Cardiac fibroblast (primary cell): ENCODE data around the gene ATP23.

Experiments
- DNase-seq, 2 donors: peaks; one replicate each; pipeline versions ENCODE4 v3.0.0 to v3.0.0-alpha.2; 2010; ENCODE audit warnings: low read depth in 2 of 2
- H3K4me3 ChIP-seq, 2 donors: replicated peaks in 1 of 2; 1 replicate in 1 of 2; 2 replicates in 1 of 2; pipeline ENCODE4 v1.5.1; 2011; ENCODE audit warnings: low read depth in 2 of 2, low read length in 2 of 2, mild to moderate bottlenecking in 2 of 2, moderate library complexity in 1 of 2
- TF ChIP-seq, protein P1 (sequence below): IDR thresholded peaks from one replicate; pipeline ENCODE4 v1.5.1; 2011; ENCODE audit warnings: low read depth, mild to moderate bottlenecking, low read length, inconsistent platforms

Gene ATP23

GRCh38 chr12:57904426-57904825 lies 36.9 kb upstream of the ATP23 start:
- TF ChIP-seq, protein P1, sequence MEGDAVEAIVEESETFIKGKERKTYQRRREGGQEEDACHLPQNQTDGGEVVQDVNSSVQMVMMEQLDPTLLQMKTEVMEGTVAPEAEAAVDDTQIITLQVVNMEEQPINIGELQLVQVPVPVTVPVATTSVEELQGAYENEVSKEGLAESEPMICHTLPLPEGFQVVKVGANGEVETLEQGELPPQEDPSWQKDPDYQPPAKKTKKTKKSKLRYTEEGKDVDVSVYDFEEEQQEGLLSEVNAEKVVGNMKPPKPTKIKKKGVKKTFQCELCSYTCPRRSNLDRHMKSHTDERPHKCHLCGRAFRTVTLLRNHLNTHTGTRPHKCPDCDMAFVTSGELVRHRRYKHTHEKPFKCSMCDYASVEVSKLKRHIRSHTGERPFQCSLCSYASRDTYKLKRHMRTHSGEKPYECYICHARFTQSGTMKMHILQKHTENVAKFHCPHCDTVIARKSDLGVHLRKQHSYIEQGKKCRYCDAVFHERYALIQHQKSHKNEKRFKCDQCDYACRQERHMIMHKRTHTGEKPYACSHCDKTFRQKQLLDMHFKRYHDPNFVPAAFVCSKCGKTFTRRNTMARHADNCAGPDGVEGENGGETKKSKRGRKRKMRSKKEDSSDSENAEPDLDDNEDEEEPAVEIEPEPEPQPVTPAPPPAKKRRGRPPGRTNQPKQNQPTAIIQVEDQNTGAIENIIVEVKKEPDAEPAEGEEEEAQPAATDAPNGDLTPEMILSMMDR = no peak
- DNase-seq = no peak

GRCh38 chr12:57904848-57905811 lies 36.2 kb upstream of the ATP23 start:
- TF ChIP-seq, protein P1 = peak; percentile 100
- H3K4me3 ChIP-seq = no peak overlapping the region
- peak; percentile 92 for DNase-seq

More at GRCh38 chr12:57904426-57904825, 36.9 kb upstream of the ATP23 start:
- H3K4me3 ChIP-seq = no peak overlapping the region

- TF ChIP-seq, protein P1 = no peak
- H3K4me3 ChIP-seq = no peak overlapping the region
- no peak for DNase-seq
These were observed 35.4 kb upstream of the ATP23 start for GRCh38 chr12:57905812-57906475.

DNA sequence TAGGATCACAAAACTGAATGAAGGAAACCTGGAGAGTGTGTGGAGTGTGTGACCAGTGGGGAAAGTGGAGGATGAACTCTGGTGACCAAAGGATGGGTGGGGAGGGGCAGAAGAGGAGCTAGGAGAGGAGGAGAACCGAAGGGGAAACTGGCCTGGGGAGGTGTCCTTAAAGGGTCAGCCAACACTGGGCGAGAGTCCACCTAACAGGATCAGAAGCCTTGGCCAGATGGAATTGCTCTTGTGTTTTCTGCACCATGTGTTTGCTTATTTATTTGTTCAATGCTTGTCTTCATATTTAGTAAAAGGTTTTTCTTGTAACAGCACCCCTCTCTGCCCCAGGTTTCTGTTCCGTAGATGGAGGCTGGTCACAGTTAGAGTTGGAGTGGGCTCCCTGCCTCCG lies 34.5 kb upstream of the ATP23 start:
- TF ChIP-seq, protein P1 = no peak
- peak in 1 of 2 donors; percentile 5 for DNase-seq
- H3K4me3 ChIP-seq = no peak overlapping the region

DNA sequence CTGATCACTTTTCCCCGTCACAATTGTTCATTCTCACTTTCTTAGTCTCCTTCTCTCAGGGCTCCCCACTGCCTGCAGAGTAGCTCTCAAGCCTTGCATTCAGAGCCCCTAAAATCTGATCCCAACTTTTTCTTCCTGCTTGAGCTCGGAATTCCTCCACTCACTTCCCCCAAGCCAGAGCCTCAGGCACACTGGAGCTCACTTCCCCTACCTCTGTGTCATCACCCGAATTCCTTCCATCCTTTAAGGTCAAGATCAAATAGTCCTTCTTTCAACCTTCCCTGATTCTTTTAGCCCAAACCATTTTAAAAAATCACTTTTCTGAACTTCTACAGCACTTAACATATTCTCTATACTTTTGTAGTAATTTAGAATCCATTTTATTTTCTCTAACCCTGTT lies 34.1 kb upstream of the ATP23 start:
- TF ChIP-seq, protein P1 = no peak
- no peak for DNase-seq
- no peak overlapping the region for H3K4me3 ChIP-seq

DNA sequence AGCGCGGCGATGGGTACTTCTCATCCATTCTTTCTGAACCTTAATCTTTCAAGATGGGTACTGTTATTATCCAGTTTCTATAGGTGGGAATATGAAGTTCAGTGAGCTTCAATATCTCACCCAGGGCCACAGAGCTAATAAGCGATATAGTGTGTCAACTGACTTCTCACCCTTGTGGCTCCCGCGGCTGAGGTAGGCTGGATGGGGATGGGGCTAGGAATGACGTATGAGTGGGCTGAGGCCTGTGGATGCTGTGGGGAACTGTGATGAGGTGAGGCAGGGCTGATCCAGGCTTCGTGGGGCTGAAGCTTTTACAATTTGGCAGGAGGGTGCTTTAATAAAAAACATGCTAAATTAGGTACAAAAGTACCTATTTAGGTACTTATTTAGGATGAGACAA lies 32.9 kb upstream of the ATP23 start:
- DNase-seq = no peak
- TF ChIP-seq, protein P1 = no peak
- H3K4me3 ChIP-seq = no peak overlapping the region
